Loucy (cell line): ENCODE measurements around the gene CASZ1.

Source experiments
- EZH2phosphoT487 ChIP-seq: fragments of 200-600 bp; IDR thresholded peaks from 2 replicates; pipeline ENCODE4 v1.6.1; 2018; ENCODE audit warnings: antibody characterized with exemption, mild to moderate bottlenecking, moderate library complexity, borderline replicate concordance
- TF ChIP-seq, protein P1 (sequence below): fragments of 200-600 bp; sonication (generic); conservative IDR thresholded peaks from 2 replicates; pipeline ENCODE4 v1.5.1; 2014; ENCODE audit warnings: mild to moderate bottlenecking, antibody characterized with exemption, low read length

GRCh38 chr1:10834770-10835412 lies 38.4 kb upstream of the CASZ1 start:
- TF ChIP-seq, protein P1, sequence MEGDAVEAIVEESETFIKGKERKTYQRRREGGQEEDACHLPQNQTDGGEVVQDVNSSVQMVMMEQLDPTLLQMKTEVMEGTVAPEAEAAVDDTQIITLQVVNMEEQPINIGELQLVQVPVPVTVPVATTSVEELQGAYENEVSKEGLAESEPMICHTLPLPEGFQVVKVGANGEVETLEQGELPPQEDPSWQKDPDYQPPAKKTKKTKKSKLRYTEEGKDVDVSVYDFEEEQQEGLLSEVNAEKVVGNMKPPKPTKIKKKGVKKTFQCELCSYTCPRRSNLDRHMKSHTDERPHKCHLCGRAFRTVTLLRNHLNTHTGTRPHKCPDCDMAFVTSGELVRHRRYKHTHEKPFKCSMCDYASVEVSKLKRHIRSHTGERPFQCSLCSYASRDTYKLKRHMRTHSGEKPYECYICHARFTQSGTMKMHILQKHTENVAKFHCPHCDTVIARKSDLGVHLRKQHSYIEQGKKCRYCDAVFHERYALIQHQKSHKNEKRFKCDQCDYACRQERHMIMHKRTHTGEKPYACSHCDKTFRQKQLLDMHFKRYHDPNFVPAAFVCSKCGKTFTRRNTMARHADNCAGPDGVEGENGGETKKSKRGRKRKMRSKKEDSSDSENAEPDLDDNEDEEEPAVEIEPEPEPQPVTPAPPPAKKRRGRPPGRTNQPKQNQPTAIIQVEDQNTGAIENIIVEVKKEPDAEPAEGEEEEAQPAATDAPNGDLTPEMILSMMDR, result no peak
- no peak for TF ChIP-seq EZH2phosphoT487
